A549 (cell line): ENCODE measurements around the gene POLA1.

Source experiments
- E2F6 ChIP-seq: IDR thresholded peaks from 2 replicates; pipeline ENCODE4 v1.6.1; 2012; ENCODE audit warnings: low read depth, borderline replicate concordance
- EP300 ChIP-seq, 2 experiments: fragments of >200 bp; sonication (Bioruptor Twin); formaldehyde crosslinking; IDR thresholded peaks; 2 replicates in 1 of 2; 3 replicates in 1 of 2; pipeline ENCODE4 v1.6.1; 2016 to 2017
- FOSL2 ChIP-seq, 2 experiments: fragments of 450-650 bp in 1 of 2; fragments of >200 bp in 1 of 2; sonication (Bioruptor Twin) in 1 of 2; formaldehyde crosslinking; IDR thresholded peaks; 2 replicates each; pipeline versions ENCODE4 v1.5.0 to v1.6.1; 2016 to 2020; ENCODE audit warnings: mild to moderate bottlenecking in 1 of 2, moderate library complexity in 1 of 2
- JUN ChIP-seq, 2 experiments: fragments of >200 bp; sonication (Bioruptor Twin); formaldehyde crosslinking; IDR thresholded peaks; 2 replicates in 1 of 2; 3 replicates in 1 of 2; pipeline ENCODE4 v1.6.1; 2016 to 2017
- KDM5A ChIP-seq: fragments of 200-600 bp; sonication (generic); IDR thresholded peaks from 2 replicates; pipeline ENCODE4 v1.6.1; 2016; ENCODE audit warnings: antibody characterized with exemption, mild to moderate bottlenecking
- MAX ChIP-seq: IDR thresholded peaks from 2 replicates; pipeline ENCODE4 v1.6.1; 2012
- PBX3 ChIP-seq: IDR thresholded peaks from 2 replicates; pipeline ENCODE4 v1.6.1; 2012
- POLR2A ChIP-seq: IDR thresholded peaks from 2 replicates; pipeline ENCODE4 v1.6.1; 2012; ENCODE audit warnings: mild to moderate bottlenecking, low read length
- POLR2AphosphoS2 ChIP-seq: conservative IDR thresholded peaks from 2 replicates; pipeline ENCODE4 v1.6.1; 2012; ENCODE audit warnings: low read length, improper control_type of control experiment, inconsistent platforms
- RAD21 ChIP-seq, 2 experiments: fragments of >200 bp in 1 of 2; sonication (Bioruptor Twin) in 1 of 2; formaldehyde crosslinking in 1 of 2; IDR thresholded peaks in 1 of 2; conservative IDR thresholded peaks in 1 of 2; 2 replicates in 1 of 2; 3 replicates in 1 of 2; pipeline ENCODE4 v1.6.1; 2012 to 2018; ENCODE audit warnings: inconsistent platforms in 1 of 2
- RFX5 ChIP-seq: fragments of 450-650 bp; IDR thresholded peaks from 2 replicates; pipeline ENCODE4 v1.7.1; 2014; ENCODE audit warnings: antibody characterized with exemption, mild to moderate bottlenecking, moderate library complexity
- ZNF302 ChIP-seq: fragments of 250-450 bp; sonication (Bioruptor Pico); IDR thresholded peaks from 2 replicates; pipeline ENCODE4 v1.9.0; 2021; ENCODE audit warnings: inconsistent platforms, mild to moderate bottlenecking, moderate library complexity
- TF ChIP-seq, protein P1 (sequence below): fragments of >200 bp; sonication (Bioruptor Twin); formaldehyde crosslinking; IDR thresholded peaks from 3 replicates; pipeline ENCODE4 v1.5.1; 2016
- TF ChIP-seq, protein P2 (sequence below): fragments of 250-450 bp; sonication (Bioruptor Pico); IDR thresholded peaks from 2 replicates; pipeline ENCODE4 v1.5.0; 2020; ENCODE audit warnings: low read depth, mild to moderate bottlenecking, moderate library complexity

DNA sequence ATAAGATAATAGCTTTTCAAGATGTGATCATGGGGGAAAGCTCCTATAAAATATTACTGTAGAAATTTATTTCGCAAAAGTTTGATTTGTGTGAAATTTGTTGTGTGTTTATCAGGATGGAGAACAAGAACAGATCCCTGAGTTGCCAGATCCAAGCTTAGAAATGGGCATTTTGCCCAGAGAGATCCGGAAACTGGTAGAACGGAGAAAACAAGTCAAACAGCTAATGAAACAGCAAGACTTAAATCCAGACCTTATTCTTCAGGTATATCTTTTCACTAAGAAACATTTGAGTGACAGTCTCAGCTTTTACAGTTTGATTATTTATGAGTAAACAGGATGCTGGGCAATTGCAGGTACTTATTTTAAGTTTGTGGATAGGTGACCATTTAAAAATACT lies 54.5 kb downstream of the POLA1 start:
- TF ChIP-seq, protein P1, sequence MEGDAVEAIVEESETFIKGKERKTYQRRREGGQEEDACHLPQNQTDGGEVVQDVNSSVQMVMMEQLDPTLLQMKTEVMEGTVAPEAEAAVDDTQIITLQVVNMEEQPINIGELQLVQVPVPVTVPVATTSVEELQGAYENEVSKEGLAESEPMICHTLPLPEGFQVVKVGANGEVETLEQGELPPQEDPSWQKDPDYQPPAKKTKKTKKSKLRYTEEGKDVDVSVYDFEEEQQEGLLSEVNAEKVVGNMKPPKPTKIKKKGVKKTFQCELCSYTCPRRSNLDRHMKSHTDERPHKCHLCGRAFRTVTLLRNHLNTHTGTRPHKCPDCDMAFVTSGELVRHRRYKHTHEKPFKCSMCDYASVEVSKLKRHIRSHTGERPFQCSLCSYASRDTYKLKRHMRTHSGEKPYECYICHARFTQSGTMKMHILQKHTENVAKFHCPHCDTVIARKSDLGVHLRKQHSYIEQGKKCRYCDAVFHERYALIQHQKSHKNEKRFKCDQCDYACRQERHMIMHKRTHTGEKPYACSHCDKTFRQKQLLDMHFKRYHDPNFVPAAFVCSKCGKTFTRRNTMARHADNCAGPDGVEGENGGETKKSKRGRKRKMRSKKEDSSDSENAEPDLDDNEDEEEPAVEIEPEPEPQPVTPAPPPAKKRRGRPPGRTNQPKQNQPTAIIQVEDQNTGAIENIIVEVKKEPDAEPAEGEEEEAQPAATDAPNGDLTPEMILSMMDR = no peak
- TF ChIP-seq EP300 (IDR thresholded peaks at IDR 0.05) (no peak), E2F6 (no peak), POLR2A (no peak), PBX3 (no peak), MAX (no peak), POLR2AphosphoS2 (no peak), JUN (IDR thresholded peaks at IDR 0.05) (no peak), FOSL2 (IDR thresholded peaks at IDR 0.05) (no peak), FOSL2 (CRISPR knock-in tag; IDR thresholded peaks at IDR 0.05) (no peak), RAD21 (conservative IDR thresholded peaks at IDR 0.05 in 1 of 2, IDR thresholded peaks at IDR 0.05 in 1 of 2) (no peak), RFX5 (no peak), ZNF302 (CRISPR knock-in tag) (no peak), KDM5A (no peak)
- TF ChIP-seq, protein P2, sequence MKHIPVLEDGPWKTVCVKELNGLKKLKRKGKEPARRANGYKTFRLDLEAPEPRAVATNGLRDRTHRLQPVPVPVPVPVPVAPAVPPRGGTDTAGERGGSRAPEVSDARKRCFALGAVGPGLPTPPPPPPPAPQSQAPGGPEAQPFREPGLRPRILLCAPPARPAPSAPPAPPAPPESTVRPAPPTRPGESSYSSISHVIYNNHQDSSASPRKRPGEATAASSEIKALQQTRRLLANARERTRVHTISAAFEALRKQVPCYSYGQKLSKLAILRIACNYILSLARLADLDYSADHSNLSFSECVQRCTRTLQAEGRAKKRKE = no peak
